AML-193 (cell line): ENCODE measurements around the gene HMBS.

ENCODE experiments used
- DNase-seq, 2 experiments: peaks; one replicate each; lab custom pipeline; 2025; lab: John Stamatoyannopoulos, UW

Gene HMBS

DNA sequence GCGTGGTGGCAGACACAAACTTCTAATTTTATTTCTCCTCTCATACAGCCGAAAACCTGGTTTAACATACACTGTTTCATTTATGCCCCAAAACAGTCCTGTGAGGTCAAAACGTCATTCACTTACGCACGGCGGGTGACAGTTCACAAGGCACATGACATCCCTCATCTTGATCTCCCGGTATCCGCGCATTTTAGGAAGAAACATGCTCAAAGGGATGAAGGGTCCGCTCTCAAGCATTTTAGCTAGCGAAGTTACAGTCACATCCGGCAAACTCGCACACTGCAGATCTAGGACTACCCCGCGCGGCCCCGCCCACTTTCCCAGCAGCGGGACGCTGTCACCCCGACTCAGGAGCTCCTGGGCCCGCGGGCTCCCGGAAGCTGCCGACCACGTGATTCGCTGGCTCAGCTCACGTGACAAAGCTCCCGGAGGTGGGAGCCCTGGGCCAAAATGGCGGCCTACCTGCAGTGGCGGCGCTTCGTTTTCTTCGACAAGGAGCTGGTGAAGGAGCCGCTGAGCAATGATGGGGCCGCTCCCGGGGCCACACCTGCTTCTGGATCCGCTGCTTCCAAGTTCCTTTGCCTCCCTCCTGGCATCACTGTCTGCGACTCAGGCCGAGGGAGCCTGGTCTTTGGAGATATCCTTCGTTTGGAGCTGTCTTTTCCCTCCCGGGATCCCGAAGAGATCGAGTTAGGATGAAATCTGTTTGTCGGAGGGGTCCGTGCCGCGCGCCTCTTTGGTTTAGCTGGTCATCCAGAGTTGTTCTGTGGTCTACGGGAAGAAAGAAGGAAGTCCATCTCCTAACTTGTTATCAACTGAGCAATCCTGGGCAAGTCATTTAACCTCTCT, 17.1 kb upstream of the HMBS start, which contains the start of gene VPS11:
TSS of gene VPS11 (plus strand) at position 448 of the 852 bp plus-strand sequence. CDS start at position 454, 6 bp downstream.
- peak; percentile 95 for DNase-seq

DNA sequence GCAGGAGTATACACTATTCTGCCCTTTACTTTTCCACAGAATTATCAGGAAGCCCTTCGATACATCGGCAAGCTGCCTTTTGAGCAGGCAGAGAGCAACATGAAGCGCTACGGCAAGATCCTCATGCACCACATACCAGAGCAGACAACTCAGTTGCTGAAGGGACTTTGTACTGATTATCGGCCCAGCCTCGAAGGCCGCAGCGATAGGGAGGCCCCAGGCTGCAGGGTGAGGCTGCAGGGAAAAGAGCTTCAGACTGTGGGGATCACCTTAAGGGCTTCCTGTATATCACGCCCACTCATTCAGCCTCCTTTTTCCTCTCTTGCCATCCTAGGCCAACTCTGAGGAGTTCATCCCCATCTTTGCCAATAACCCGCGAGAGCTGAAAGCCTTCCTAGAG, 6.8 kb upstream of the HMBS start:
- no peak for DNase-seq

- no peak for DNase-seq
Measured at GRCh38 chr11:119078675-119079420, 5.8 kb upstream of the HMBS start.

DNA sequence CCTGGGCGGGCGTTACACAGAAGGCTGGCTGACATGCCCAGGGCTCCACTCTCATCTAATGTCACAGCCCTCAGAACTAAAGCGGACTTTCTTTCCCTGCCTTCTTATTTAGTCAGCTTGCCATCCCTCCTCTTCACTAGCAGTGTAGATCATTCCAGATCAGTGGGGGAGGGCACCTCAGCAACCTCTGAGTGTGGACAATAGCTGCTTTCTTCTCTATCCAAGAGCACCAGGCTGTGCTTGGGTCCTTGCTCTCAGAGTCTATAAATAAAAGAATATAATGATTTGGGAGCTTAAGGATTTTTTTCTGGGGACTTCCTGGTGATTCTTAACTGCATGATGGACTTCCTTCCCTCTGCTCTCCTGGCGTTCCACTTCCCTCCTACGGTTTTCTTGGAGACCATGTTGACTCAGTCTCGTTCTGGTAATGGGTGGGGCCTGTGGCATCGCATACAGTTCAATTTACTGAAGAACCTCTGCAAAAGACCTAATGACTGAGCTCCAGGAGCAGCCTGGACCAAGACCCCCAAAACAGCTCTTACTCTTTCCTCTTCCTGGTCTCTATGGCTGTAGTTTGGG, 2.9 kb upstream of the HMBS start:
- DNase-seq = no peak

DNA sequence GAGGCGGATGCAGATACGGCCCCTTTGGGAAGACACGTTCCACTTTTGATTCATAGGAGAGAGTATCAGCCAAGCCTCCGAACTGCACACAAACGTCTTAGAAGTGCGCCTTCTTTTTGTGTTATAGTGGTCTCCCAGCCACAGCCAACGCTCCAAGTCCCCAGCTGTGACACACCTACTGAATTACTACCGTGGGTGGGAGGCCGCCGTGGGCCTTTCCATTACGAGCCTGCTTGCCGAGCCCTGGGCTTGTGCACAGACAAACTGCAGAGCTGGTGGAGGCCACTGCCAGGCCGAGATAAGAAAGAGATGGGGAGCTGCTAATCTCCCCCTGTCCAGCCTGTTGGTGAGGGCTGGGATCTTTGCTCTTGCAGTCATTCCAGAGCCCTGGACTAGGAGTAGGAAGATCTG, 761 bp downstream of the HMBS start:
- no peak for DNase-seq

GRCh38 chr11:119087123-119087522, 2.4 kb downstream of the HMBS start:
- DNase-seq = no peak

DNA sequence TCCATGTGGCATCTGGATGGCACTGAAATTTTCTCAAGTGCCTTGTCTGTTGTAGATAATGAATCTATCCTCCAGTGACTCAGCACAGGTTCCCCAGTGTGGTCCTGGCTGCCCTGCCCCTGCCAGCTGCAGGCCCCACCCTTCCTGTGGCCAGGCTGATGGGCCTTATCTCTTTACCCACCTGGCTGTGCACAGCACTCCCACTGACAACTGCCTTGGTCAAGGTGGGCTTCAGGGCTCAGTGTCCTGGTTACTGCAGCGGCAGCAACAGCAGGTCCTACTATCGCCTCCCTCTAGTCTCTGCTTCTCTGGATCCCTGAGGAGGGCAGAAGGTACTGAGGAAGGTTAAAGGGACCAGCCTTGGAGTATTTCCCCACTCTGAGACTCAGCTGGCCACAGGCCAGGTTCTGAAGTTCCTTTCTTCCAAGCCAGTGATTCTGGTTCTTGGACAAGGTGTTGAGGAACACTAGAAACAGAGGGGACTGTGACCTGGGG, 3.1 kb downstream of the HMBS start:
- DNase-seq = no peak

GRCh38 chr11:119088406-119088805, 3.7 kb downstream of the HMBS start:
- no peak for DNase-seq

DNA sequence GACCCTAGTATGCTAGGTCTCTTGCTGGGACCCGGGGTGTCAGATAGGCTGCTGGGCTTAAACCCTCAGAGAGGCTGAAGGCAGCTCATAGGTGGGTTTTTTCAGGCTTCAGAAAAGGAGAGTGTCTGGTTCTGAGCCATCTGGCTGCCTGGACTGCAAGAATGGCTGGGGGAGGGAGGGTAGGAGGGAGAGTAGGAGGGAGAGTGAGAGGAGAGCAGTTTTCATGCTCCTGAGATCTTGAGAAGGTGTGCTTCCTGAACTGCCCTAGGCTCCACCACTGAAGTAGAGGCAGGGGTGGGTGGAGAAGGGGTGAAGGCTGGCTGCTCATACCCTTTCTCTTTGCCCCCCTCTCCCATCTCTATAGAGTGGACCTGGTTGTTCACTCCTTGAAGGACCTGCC, 4.6 kb downstream of the HMBS start:
- no peak for DNase-seq

DNA sequence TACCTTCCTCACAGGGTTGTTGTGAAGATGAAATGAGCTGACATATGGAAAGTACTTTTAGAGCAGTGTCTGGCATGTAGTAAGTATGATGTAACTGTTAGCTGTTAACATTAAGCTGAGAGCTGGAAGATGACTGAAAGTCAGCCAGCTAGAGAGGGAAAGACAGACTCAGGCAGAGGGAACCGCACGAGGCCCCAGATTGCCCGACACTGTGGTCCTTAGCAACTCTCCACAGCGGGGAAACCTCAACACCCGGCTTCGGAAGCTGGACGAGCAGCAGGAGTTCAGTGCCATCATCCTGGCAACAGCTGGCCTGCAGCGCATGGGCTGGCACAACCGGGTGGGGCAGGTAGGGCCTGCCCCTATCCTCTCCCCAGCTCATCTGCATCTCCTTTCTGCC, 6.5 kb downstream of the HMBS start:
- DNase-seq = peak in 1 of 2 experiments; percentile 12

DNA sequence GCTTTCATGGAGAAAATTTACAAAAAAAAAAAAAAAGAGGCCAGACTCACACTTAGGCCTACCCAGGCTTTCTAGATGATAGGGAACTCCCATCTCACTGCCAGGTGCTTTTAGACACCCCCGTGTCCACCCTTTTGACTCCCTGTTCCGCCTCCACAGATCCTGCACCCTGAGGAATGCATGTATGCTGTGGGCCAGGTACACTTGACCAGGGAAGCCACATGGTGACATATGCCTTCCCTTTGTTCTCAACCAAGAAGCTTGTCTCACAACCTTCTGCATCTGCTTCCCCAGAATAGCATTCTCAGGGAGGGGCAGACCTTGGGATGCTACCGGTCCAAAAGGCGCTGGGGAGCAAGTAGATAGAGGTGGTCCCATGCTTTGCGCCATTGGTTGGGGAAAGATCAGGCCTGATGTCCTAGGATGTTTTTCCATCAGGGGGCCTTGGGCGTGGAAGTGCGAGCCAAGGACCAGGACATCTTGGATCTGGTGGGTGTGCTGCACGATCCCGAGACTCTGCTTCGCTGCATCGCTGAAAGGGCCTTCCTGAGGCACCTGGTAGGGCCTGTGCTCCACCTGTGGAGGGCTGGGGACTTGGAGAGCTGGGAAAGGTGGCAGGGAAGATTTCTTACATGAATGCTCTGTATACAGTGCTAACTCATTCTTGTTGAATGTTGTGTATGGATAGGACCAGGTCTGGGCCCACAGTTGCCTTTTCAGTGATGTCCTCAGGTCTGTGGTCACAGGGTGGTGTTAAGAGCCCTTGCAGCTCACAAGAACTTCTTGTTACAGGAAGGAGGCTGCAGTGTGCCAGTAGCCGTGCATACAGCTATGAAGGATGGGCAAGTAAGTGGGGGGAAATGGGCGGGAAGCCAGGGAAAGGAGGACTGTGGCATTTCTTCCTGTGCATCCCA, 7.5 kb downstream of the HMBS start:
- no peak for DNase-seq

DNA sequence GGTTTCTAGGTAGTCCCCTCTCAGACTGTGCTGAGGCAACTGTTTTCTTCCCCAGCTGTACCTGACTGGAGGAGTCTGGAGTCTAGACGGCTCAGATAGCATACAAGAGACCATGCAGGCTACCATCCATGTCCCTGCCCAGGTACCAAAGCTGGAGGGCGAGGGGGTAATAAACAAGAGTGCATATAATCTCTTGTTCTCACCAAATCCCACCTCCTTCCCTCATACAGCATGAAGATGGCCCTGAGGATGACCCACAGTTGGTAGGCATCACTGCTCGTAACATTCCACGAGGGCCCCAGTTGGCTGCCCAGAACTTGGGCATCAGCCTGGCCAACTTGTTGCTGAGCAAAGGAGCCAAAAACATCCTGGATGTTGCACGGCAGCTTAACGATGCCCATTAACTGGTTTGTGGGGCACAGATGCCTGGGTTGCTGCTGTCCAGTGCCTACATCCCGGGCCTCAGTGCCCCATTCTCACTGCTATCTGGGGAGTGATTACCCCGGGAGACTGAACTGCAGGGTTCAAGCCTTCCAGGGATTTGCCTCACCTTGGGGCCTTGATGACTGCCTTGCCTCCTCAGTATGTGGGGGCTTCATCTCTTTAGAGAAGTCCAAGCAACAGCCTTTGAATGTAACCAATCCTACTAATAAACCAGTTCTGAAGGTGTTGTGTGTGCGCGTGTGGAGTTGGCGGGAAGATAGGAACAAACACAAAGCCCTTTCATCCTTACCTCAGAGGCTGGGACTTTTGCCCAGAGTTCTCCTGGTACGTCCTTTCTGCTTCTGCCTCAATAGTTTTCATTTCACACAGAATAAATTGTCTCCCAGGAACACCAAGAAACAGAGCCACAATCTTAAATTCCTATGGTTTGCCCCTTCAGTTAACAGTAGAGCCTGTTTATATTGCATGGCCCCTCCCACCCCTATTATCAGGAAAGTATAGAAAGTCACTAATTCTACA, 8.5 kb downstream of the HMBS start:
- DNase-seq = no peak

GRCh38 chr11:119093942-119094815, 9.5 kb downstream of the HMBS start:
- no peak for DNase-seq

DNA sequence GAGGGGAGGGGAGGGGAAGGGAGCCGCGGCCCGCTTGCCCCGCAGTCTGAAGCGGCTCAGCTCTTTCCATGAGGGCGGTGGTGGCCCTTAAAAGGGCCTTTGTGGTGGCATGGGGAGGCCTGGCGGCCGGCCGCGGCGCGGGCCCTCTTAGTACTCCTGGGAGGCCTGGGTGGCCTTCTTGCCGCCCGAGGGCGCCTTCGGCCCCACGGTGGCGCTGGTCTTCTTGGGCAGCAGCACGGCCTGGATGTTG, 10.1 kb downstream of the HMBS start:
- peak; percentile 40 to 45 for DNase-seq

DNA sequence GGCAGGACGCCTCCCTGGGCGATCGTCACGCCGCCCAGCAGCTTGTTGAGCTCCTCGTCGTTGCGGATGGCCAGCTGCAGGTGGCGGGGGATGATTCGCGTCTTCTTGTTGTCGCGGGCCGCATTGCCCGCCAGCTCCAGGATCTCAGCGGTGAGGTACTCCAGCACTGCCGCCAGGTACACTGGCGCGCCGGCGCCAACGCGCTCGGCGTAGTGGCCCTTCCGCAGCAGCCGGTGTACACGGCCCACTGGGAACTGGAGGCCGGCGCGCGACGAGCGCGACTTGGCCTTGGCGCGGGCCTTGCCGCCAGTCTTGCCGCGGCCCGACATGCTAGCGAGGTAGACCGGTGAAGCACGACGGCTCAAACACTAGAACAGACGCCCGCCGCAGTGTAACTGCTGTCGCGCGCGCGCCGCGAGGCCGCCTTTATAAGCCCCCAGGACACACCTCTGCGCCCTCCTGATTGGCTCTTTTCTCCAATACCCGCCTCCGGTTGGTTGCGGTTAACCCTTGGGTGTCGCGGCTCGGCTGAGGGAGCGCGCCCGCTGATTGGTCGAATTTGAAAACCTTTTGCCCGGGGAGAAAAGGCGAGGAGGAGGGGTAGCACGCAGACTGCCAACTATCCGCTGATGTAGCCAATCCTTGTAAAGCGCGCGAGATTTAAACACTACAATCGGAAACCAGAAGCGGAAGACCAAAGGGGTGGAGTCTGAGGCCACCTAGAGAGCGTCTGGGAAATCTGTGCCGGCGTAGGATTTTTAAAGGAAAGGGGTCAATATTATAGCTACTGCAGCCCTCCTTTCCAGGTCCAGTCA, 10.6 kb downstream of the HMBS start:
- DNase-seq = peak; percentile 98 to 99

GRCh38 chr11:119099711-119100110, 15.0 kb downstream of the HMBS start:
- no peak for DNase-seq

- DNase-seq = peak; percentile 35 to 56
Measured at GRCh38 chr11:119100246-119100970, 15.7 kb downstream of the HMBS start.
